Mesothelial cell of epicardium (in vitro differentiated cells): ENCODE measurements around the gene HIPK4. TPM values are rescaled to one million over a fixed set of nuclear protein-coding genes. Genes with fewer than 3 reads are reported as not detected.

Experiments
- DNase-seq, 2 experiments: peaks; one replicate each; pipeline ENCODE4 v3.0.0; 2021; ENCODE audit warnings: low spot score in 2 of 2; ENCODE audit not compliant: unreplicated experiment in 2 of 2
- H3K27ac Mint-ChIP-seq: 2 replicates; pipeline ENCODE4 v1.8.0; 2021; ENCODE audit warnings: mixed read lengths
- H3K27me3 Mint-ChIP-seq: 2 replicates; pipeline ENCODE4 v1.8.0; 2021; ENCODE audit warnings: low read depth, mixed read lengths
- H3K36me3 Mint-ChIP-seq: 2 replicates; pipeline ENCODE4 v1.8.0; 2021; ENCODE audit warnings: mixed read lengths
- H3K4me1 Mint-ChIP-seq: 2 replicates; pipeline ENCODE4 v1.8.0; 2021; ENCODE audit warnings: mixed read lengths
- H3K4me3 Mint-ChIP-seq: 2 replicates; pipeline ENCODE4 v1.8.0; 2021; ENCODE audit warnings: mild to moderate bottlenecking, moderate library complexity, mixed read lengths
- H3K9me3 Mint-ChIP-seq: 2 replicates; pipeline ENCODE4 v1.8.0; 2021; ENCODE audit warnings: mixed read lengths
- CTCF ChIP-seq: fragments of 200-600 bp; sonication (generic); IDR thresholded peaks from one replicate; pipeline ENCODE4 v1.5.0; 2021; ENCODE audit warnings: antibody characterized with exemption; ENCODE audit not compliant: unreplicated experiment
- total RNA-seq: library from RNA; stranded (reverse); gene quantifications from 3 replicates; pipeline ENCODE4 v1.2.1, GENCODE V29; 2021

HIPK4 gene
- total RNA-seq, 1 donor from 2014 or later: 0.31 TPM

GRCh38 chr19:40425450-40426287 lies 35.7 kb upstream of the HIPK4 start, which contains the start of gene SERTAD1:
SERTAD1 (minus strand) TSS chr19:40425992; CDS start chr19:40423546, 2,446 bp downstream.
- peak; percentile 99 to 100 for DNase-seq
- Mint-ChIP-seq H3K9me3 (no peaks in the 10 kb centered on the region), H3K27me3 (no peaks in the 10 kb centered on the region), H3K4me3 (peak within 1 kb of the TSS; percentile 90), H3K36me3 (no peaks in the 10 kb centered on the region), H3K27ac (peak within 1 kb of the TSS; percentile 97), H3K4me1 (peaks cover 20% of the 10 kb centered on the region)
- TF ChIP-seq CTCF: peak; percentile 91

GRCh38 chr19:40424637-40425449 lies 34.9 kb upstream of the HIPK4 start:
- Mint-ChIP-seq H3K4me3 (peak overlapping the region; percentile 90), H3K9me3 (no peaks in the 10 kb centered on the region), H3K27ac (peak overlapping the region; percentile 97), H3K36me3 (no peaks in the 10 kb centered on the region), H3K27me3 (no peaks in the 10 kb centered on the region), H3K4me1 (peaks cover 21% of the 10 kb centered on the region)
- no peak for DNase-seq
- TF ChIP-seq CTCF: no peak

- Mint-ChIP-seq H3K9me3 (no peaks in the 10 kb centered on the region), H3K36me3 (no peaks in the 10 kb centered on the region), H3K27me3 (no peaks in the 10 kb centered on the region), H3K4me1 (peaks cover 21% of the 10 kb centered on the region), H3K27ac (no peak overlapping the region), H3K4me3 (no peak overlapping the region)
- TF ChIP-seq CTCF: no peak
- DNase-seq: no peak
Observed at GRCh38 chr19:40423938-40424337, 34.0 kb upstream of the HIPK4 start.

- peak overlapping the region; percentile 31 for H3K4me3 Mint-ChIP-seq
- H3K36me3 Mint-ChIP-seq: no peaks in the 10 kb centered on the region
- no peaks in the 10 kb centered on the region for H3K9me3 Mint-ChIP-seq
- peak overlapping the region; percentile 97 for H3K27ac Mint-ChIP-seq
- no peak for TF ChIP-seq CTCF
- H3K27me3 Mint-ChIP-seq: no peaks in the 10 kb centered on the region
- H3K4me1 Mint-ChIP-seq: peaks cover 21% of the 10 kb centered on the region
- DNase-seq: no peak
Observed at GRCh38 chr19:40422748-40423566, 33.0 kb upstream of the HIPK4 start.
